PC-3 (cell line): ENCODE results near the gene PACS1.

Experiments used
- EZH2 ChIP-seq: fragments of 300-600 bp; sonication (generic); IDR thresholded peaks from one replicate; pipeline ENCODE4 v1.6.1; 2017; ENCODE audit warnings: antibody characterized with exemption, mild to moderate bottlenecking, low read length; ENCODE audit not compliant: unreplicated experiment
- EZH2phosphoT487 ChIP-seq: fragments of 300-600 bp; sonication (generic); IDR thresholded peaks from 2 replicates; pipeline ENCODE4 v1.6.1; 2018; ENCODE audit warnings: mild to moderate bottlenecking, antibody characterized with exemption, low read length, borderline replicate concordance
- TF ChIP-seq, protein P1 (sequence below): fragments of 300-600 bp; sonication (generic); conservative IDR thresholded peaks from 2 replicates; pipeline ENCODE4 v1.5.1; 2017; ENCODE audit warnings: antibody characterized with exemption, low read depth, mild to moderate bottlenecking, low read length

DNA sequence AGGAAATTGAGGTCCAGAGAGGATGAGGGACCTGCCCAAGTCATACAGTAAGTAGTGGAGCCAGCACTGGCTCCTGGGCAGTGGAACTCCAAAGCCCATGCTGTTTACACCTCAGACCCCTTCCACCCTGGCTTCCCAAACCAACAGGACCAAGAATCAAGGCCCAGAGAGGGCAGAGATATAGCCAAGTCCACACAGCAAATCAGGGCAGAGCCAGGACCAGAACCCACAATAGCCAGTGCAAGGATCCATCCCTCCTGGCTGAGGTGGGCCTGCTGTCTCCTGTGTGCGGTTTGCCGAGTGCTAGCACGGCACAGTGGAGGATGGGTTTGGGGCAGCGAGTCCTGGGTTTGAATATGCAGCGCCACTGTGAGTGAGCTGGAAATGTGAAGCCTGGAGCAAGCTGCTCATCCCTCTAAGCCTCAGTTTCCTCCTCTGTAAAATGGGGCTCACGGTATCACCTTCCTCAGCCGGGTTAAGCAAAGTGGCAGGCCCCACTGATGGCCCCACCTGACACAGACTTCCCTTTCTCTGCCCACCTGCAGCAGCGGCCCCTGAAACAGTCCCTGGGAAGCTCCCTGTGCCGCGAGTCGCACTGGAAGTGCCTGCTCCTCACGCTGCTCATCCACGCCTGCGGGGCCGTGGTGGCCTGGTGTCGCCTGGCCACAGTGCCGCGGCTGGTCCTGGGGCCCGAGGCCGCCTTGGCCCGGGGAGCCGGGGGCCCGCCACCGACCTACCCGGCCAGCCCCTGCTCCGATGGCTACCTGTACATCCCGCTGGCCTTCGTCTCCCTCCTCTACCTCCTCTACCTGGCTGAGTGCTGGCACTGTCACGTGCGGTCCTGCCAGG, 223.9 kb downstream of the PACS1 start:
- TF ChIP-seq, protein P1, sequence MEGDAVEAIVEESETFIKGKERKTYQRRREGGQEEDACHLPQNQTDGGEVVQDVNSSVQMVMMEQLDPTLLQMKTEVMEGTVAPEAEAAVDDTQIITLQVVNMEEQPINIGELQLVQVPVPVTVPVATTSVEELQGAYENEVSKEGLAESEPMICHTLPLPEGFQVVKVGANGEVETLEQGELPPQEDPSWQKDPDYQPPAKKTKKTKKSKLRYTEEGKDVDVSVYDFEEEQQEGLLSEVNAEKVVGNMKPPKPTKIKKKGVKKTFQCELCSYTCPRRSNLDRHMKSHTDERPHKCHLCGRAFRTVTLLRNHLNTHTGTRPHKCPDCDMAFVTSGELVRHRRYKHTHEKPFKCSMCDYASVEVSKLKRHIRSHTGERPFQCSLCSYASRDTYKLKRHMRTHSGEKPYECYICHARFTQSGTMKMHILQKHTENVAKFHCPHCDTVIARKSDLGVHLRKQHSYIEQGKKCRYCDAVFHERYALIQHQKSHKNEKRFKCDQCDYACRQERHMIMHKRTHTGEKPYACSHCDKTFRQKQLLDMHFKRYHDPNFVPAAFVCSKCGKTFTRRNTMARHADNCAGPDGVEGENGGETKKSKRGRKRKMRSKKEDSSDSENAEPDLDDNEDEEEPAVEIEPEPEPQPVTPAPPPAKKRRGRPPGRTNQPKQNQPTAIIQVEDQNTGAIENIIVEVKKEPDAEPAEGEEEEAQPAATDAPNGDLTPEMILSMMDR = no peak
- no peak for TF ChIP-seq EZH2
- TF ChIP-seq EZH2phosphoT487 = no peak
